NCI-H1092 (cell line): ENCODE data around the gene KIF4A.
"Not testable (repeated sequence)": the region's sequence is repeated elsewhere in the genome, so short reads cannot be mapped to it uniquely, and the experiment has no call there.

ENCODE experiments used
- DNase-seq: peaks from one replicate; lab custom pipeline; 2025; lab: John Stamatoyannopoulos, UW

KIF4A gene

DNA sequence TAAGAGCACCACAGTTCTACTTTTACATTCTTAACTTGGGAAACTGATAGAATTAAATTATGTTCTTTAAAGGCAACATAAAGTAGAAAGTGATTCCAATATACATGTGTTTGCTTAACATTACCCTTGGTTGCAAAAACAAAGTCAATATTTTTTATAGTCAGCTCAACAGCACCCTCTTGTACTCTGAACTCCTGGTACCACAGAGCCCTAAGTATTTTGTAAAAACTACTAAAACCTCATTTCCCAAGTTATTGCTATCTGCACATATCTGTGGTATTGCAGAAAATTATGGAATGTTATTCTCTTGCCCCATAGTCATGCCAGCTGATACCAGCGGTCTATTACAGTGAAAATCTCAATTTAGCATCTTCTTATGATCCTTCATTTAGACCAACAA is 2.9 kb downstream of the KIF4A start:
- no peak for DNase-seq

GRCh38 chrX:70293621-70294020 is 3.7 kb downstream of the KIF4A start:
- DNase-seq = no peak

- no peak for DNase-seq
Measured at GRCh38 chrX:70301716-70302115, 11.8 kb downstream of the KIF4A start.

DNA sequence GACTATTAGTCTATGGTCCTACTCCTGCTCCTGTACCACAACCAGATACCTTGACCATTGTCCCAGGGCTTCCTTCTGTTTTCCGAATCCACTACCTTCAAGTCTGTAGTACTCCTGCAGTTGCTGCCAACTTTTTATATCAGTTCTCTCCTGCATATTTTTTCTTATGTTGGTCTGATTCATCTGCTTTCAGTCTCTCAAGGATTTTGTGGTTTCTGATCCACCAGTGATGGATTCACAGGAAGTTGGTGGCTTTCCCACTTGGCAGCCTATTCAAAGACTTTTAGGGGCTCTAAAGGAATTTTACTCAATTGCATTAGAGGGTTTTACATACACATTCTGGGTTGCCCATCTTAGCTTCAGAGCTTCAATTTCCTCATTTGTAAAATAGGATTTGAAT is 23.6 kb downstream of the KIF4A start:
- no peak for DNase-seq

DNA sequence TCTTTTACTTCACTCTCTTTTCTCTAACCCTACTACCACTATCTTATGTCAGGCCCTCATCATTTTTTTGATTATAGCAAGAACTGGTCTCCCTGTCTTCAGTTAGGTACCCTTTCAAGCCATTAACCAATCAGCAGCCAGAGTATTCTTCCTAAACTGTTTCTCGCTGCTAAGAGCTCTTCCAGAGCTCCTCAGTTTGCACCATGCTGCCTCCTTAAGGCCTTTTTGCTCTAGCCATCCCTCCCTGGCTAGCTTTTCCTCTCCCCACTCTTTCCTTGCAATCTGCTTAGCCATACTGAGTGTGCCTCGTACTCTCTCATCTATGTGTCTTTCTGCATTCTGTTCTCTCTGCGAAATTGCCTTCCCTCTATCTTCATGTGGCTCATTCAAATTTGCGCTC is 32.9 kb downstream of the KIF4A start:
- no peak for DNase-seq

DNA sequence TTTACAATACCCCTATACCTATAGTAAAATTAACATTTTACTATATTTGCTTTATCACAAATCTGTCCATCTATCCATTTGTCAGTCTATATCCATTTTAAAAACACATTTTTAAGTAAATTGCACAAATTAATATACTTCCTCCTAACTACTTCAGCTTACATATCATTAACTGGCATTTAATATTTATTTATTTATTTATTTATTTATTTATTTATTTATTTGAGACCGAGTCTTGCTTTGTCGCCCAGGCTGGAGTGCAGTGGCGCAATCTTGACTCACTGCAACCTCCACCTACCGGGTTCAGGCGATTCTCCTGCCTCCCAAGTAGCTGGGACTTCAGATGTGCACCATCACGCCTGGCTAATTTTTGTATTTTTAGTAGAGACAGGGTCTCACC is 33.7 kb downstream of the KIF4A start:
- not testable (repeated sequence) for DNase-seq

DNA sequence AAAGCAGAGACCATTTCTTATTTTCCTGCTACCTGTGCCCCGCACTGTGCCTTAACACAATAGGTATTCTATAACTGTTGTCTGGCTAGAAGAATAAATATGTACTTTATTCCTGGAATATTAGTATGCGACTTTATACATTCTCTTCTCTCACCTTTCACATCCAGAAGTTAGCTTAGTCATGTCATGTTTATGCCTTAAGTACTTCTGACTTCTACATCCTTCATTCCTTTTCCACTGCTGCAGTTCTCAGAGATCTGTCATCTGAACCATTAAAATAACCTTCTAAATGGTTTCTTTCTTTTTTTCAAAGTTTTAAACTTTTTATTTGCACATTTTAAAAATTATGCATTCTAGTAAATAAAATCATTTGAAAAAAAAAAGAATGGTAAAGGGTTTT is 34.4 kb downstream of the KIF4A start:
- no peak for DNase-seq

DNA sequence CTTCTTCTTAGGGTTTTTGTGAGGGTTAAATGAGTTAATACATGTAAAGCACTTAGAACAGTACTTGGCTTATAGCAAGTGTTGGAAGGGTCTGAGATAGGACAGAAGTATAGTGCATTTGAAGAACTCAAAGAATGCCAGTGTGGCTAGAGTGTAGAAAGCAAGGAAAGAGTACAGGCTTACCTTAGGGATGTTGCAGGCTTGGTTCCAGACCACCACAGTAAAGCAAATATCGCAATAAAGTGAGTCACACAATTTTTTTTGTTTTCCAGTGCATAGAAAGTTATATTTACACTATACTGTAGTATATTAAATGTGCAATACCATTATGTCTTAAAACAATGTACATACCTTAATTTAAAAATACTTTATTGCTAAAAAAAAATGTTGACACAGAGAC is 41.3 kb downstream of the KIF4A start:
- no peak for DNase-seq

- DNase-seq = no peak
Measured at GRCh38 chrX:70332600-70332999, 42.7 kb downstream of the KIF4A start.

- DNase-seq = no peak
Measured at GRCh38 chrX:70336767-70337166, 46.9 kb downstream of the KIF4A start.

GRCh38 chrX:70338290-70338689 is 48.4 kb downstream of the KIF4A start:
- DNase-seq = no peak

- no peak for DNase-seq
Measured at GRCh38 chrX:70343435-70343834, 53.5 kb downstream of the KIF4A start.

DNA sequence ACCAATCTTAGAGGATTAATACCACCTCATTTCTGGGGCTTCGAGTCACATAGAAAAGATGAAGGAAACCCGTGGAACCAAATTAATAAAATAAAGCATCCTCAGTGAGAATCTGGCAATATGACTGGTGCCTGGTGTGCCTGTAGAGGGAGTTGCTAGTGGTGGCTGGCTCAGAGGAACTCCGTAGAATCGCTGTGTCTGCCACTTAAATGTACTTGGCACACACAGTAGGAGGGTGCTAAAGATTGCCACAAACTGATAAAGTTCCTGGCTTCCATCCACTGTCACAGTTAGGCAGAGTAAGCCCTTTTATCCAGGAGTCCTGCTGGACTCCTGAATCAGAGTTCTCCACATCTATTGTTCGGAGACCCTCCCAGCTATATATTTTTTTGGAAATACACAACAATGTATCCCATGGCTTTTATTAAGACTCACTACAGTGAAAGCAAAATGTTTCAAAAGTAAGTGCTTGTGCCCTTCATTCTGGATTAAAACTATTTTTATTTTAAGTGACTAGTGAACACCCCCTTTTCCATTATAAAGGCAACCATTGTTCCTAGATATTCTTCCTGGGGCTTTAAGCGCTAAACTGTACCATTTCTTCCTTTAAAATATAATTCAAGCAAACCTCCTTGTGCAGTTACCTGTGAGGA is 56.6 kb downstream of the KIF4A start:
- DNase-seq = no peak

DNA sequence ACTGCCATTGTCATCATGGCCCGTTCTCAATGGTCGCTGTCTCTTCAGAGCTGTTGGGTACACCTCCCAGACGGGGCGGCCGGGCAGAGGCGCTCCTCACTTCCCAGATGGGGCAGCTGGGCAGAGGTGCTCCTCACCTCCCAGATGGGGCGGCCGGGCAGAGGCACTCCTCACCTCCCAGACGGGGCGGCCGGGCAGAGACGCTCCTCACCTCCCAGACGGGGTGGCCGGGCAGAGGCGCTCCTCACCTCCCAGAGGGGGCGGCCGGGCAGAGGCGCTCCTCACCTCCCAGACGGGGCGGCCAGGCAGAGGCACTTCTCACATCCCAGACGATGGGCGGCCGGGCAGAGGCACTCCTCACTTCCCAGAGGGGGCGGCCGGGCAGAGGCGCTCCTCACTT is 58.9 kb downstream of the KIF4A start:
- not testable (repeated sequence) for DNase-seq

GRCh38 chrX:70349367-70350125 is 59.6 kb downstream of the KIF4A start:
- not testable (repeated sequence) for DNase-seq

DNA sequence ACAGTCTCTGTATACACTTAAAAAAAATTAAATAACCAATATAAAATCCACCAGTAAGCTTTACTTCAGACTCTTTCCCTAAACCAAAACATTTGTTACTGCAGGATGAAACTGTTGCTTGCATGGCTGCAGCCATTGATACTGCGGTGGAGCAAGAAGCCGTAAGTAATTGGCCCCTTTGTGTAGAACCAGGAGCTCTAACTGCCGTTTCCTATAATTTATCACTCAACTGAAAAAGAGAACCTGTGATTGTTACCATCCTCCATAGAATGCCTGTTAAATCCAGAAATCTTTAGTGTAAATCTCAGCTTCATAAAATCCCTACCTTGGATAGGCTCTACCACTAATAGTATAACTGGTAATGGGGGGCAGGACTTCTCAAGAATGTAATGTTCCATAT is 62.6 kb downstream of the KIF4A start:
- DNase-seq = no peak

GRCh38 chrX:70353514-70353913 is 63.6 kb downstream of the KIF4A start:
- DNase-seq = no peak

GRCh38 chrX:70354716-70355115 is 64.8 kb downstream of the KIF4A start:
- no peak for DNase-seq

DNA sequence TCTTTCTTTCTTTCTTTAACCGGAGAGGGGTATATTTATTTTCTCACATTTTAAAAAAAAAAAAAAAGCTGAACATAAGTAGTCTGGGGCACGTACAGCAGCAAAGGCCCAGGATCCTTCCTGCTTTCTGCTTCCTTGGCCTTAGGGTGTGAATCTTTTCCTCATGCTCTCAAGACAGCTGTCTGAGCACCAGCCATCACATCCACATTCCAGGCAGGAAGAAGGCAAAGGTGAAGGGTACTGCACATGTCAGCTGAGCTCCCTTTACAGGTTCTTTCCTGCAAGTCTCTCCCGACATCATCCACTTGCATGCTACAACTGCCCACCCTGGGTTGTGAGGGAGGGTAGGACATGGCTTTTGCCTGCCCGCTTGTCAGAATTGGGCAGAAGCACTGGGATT is 69.6 kb downstream of the KIF4A start:
- no peak for DNase-seq

- no peak for DNase-seq
Measured at GRCh38 chrX:70360366-70360765, 70.5 kb downstream of the KIF4A start.

- not testable (repeated sequence) for DNase-seq
Measured at GRCh38 chrX:70368731-70369130, 78.8 kb downstream of the KIF4A start.

GRCh38 chrX:70386235-70386634 is 96.3 kb downstream of the KIF4A start:
- DNase-seq = no peak

- no peak for DNase-seq
Measured at GRCh38 chrX:70398899-70399298, 109.0 kb downstream of the KIF4A start.

GRCh38 chrX:70400181-70400580 is 110.3 kb downstream of the KIF4A start:
- not testable (repeated sequence) for DNase-seq
